Activated CD8-positive, alpha-beta T cell treated with anti-CD3 and anti-CD28 coated beads for 36 hours (primary cell): ENCODE results near the gene IGSF23. TPM values are rescaled to one million over a fixed set of nuclear protein-coding genes. Genes with fewer than 3 reads are reported as not detected.

Experiments
- ATAC-seq: fragments of 200-7000 bp; cut with Tn5 transposase; one replicate; pipeline ENCODE4 v1.10.0; 2021; ENCODE audit warnings: mild to moderate bottlenecking, moderate library complexity
- CTCF ChIA-PET: fragments of 350-600 bp; sonication (Branson Sonifier 250); formaldehyde crosslinking; loops from one replicate; lab custom pipeline; 2021; ENCODE audit warnings: antibody characterized with exemption; lab: Charles Lee
- POLR2A ChIA-PET: fragments of 350-600 bp; sonication (Branson Sonifier 250); formaldehyde crosslinking; loops from one replicate; lab custom pipeline; 2021; ENCODE audit warnings: antibody characterized with exemption; lab: Charles Lee
- DNase-seq: peaks from one replicate; pipeline ENCODE4 v3.0.0-alpha.2; 2020
- H3K27ac Mint-ChIP-seq: one replicate; pipeline ENCODE4 v1.8.0; 2021; ENCODE audit warnings: mild to moderate bottlenecking, mixed read lengths
- H3K27me3 Mint-ChIP-seq: one replicate; pipeline ENCODE4 v1.8.0; 2021; ENCODE audit warnings: mixed read lengths
- H3K36me3 Mint-ChIP-seq: one replicate; pipeline ENCODE4 v1.8.0; 2021; ENCODE audit warnings: low read depth, mixed read lengths
- H3K4me1 Mint-ChIP-seq: one replicate; pipeline ENCODE4 v1.8.0; 2021; ENCODE audit warnings: low read depth, mixed read lengths
- H3K4me3 Mint-ChIP-seq: one replicate; pipeline ENCODE4 v1.8.0; 2021; ENCODE audit warnings: mild to moderate bottlenecking, moderate library complexity, mixed read lengths
- H3K9me3 Mint-ChIP-seq: one replicate; pipeline ENCODE4 v1.8.0; 2021; ENCODE audit warnings: mixed read lengths
- intact Hi-C: fragments of 100-400 bp; cut with micrococcal nuclease; formaldehyde crosslinking; loops from one replicate; pipeline ENCODE4 v1.10.0; 2022
- total RNA-seq, 2 experiments: library from RNA; stranded (reverse); gene quantifications; one replicate each; pipeline ENCODE4 v1.2.3, GENCODE V29; 2021
- TF ChIP-seq, protein P1 (sequence below): fragments of 200-600 bp; IDR thresholded peaks from one replicate; pipeline ENCODE4 v1.8.0; 2022; ENCODE audit warnings: antibody characterized with exemption, mild to moderate bottlenecking

Gene IGSF23, protein sequence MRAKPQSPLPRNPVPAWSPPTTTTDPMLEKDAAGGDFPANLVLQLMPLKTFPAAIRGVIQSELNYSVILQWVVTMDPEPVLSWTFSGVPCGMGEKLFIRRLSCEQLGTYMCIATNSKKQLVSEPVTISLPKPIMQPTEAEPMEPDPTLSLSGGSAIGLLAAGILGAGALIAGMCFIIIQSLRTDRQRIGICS
- total RNA-seq: not detected

DNA sequence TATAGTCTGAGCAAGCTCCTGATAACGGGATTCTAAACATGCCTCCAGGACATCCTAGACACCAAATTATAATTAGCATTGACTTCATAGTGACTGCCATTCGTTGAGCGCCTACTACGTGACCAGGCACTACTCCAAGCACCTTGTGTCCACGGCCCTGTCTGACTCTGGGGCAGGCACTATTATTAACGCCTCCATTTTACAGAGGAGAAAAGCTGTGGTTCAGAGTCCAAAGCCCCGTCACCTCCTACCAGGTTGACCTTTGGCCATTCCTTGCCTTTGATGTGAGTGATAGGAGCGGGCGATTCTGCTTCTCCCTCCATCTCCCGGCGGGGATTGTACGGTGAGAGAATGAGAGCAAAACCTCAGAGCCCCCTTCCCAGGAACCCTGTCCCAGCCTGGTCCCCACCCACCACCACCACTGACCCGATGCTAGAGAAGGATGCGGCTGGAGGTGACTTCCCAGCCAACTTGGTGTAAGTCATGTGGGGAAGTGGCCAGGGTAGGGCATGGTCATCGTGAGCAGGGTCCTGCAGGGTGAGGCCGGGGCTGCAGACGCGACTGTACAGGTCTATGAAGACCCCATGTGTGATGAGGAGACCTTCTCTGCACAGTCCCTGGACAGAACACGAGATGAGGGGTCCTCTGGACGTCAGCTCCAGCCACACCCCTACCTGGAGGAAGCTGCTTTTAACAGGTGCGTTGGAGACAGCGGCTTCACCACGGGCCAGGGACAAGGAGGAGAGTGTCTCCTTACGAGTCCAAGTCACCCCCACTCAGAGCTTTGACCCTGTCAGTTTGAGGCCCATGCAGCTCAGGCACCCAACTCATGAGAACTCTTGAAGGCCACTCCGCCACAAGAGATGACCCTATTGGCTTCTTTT is at the start of gene IGSF23:
Gene IGSF23, plus strand, starts transcription at position 269 of the 884 bp plus-strand sequence. Its CDS starts 83 bp downstream, at position 352.
- TF ChIP-seq, protein P1, sequence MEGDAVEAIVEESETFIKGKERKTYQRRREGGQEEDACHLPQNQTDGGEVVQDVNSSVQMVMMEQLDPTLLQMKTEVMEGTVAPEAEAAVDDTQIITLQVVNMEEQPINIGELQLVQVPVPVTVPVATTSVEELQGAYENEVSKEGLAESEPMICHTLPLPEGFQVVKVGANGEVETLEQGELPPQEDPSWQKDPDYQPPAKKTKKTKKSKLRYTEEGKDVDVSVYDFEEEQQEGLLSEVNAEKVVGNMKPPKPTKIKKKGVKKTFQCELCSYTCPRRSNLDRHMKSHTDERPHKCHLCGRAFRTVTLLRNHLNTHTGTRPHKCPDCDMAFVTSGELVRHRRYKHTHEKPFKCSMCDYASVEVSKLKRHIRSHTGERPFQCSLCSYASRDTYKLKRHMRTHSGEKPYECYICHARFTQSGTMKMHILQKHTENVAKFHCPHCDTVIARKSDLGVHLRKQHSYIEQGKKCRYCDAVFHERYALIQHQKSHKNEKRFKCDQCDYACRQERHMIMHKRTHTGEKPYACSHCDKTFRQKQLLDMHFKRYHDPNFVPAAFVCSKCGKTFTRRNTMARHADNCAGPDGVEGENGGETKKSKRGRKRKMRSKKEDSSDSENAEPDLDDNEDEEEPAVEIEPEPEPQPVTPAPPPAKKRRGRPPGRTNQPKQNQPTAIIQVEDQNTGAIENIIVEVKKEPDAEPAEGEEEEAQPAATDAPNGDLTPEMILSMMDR: no peak
- peaks cover 3% of the 10 kb centered on the region for H3K27me3 Mint-ChIP-seq
- H3K27ac Mint-ChIP-seq: no peak within 1 kb of the TSS
- no peaks in the 10 kb centered on the region for H3K4me1 Mint-ChIP-seq
- ChIA-PET POLR2A (no interaction called here), CTCF (interaction anchor here (1.1 to 1.2 kb wide), 2 partner anchors 30 to 43 kb away, joined by 3 read pairs; no protein-coding TSS in a partner anchor)
- H3K9me3 Mint-ChIP-seq: no peaks in the 10 kb centered on the region
- intact Hi-C loops: no loop called here
- no peaks in the 10 kb centered on the region for H3K36me3 Mint-ChIP-seq
- no peak within 1 kb of the TSS for H3K4me3 Mint-ChIP-seq
- DNase-seq: no peak
- no peak for ATAC-seq

DNA sequence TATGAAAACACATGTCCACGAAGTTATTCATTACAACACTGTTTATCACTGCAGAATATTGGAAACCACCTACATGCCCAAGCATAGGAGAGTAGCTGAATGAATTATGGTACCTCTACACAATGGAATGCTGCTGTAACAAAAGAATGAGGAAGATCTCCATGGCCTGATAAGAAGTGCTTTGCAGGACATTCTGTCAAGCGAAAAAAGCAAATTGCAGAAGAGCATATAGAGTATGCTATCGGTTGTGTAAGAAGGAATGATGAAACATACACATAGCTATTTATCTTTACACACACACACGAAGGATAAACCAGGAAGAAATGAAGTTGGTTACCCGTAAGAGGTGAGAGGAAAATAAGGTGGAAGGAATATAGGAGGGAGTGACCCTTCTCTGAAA is 46.4 kb upstream of the IGSF23 start:
- Mint-ChIP-seq H3K4me1 (no peaks in the 10 kb centered on the region), H3K36me3 (no peaks in the 10 kb centered on the region), H3K27me3 (peaks cover 6% of the 10 kb centered on the region), H3K27ac (no peak overlapping the region), H3K4me3 (no peak overlapping the region), H3K9me3 (no peaks in the 10 kb centered on the region)
- DNase-seq (no peak), ATAC-seq (no peak)
- POLR2A ChIA-PET: no interaction called here
- TF ChIP-seq, protein P1: no peak
- CTCF ChIA-PET: no interaction called here
- intact Hi-C loops: no loop called here

- Mint-ChIP-seq H3K27me3 (peaks cover 6% of the 10 kb centered on the region), H3K9me3 (no peaks in the 10 kb centered on the region), H3K4me1 (no peaks in the 10 kb centered on the region), H3K36me3 (no peaks in the 10 kb centered on the region), H3K4me3 (no peak overlapping the region), H3K27ac (no peak overlapping the region)
- ATAC-seq (no peak), DNase-seq (no peak)
- ChIA-PET POLR2A (no interaction called here), CTCF (no interaction called here)
- TF ChIP-seq, protein P1: no peak
- intact Hi-C loops: no loop called here
Observed at GRCh38 chr19:44567745-44568144, 45.6 kb upstream of the IGSF23 start.

DNA sequence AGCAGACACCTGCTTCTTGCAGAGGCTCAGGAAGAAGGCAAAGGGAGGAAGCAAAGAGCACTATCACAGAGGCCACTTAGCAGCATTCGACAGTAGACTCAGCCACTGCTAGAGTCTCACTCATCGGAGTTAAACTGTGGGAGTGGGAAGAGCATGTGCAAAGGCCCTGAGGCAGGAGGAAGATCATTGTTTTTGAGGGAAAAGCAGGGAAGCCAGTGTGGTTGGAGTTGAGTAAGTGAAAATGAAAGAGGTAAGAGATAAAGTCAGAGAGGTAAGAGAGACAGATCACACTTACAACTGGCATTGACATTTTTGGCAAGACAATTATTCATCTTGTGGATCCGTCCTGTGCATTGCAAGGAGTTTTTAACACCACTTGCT is 42.8 kb upstream of the IGSF23 start:
- H3K4me3 Mint-ChIP-seq: no peak overlapping the region
- ATAC-seq (no peak), DNase-seq (no peak)
- CTCF ChIA-PET: interaction anchor here (0.7 to 2.5 kb wide), 31 partner anchors 8 to 395 kb away, joined by 3 to 58 read pairs (median 4); partner anchors contain the start of genes CEACAM20 and IGSF23
- no peak overlapping the region for H3K27ac Mint-ChIP-seq
- TF ChIP-seq, protein P1: no peak
- H3K27me3 Mint-ChIP-seq: peaks cover 4% of the 10 kb centered on the region
- no peaks in the 10 kb centered on the region for H3K36me3 Mint-ChIP-seq
- H3K9me3 Mint-ChIP-seq: no peaks in the 10 kb centered on the region
- POLR2A ChIA-PET: no interaction called here
- H3K4me1 Mint-ChIP-seq: no peaks in the 10 kb centered on the region
- intact Hi-C loops: no loop called here
